Stomach (tissue), 4 donors: ENCODE data around the gene FOXM1.

Experiments used
- CTCF ChIP-seq, 7 experiments: fragments of 450-650 bp in 4 of 7; fragments of 200-600 bp in 3 of 7; sonication (generic) in 3 of 7; IDR thresholded peaks; one replicate each; pipeline ENCODE4 v1.5.1; 2016 to 2019; ENCODE audit warnings: antibody characterized with exemption in 7 of 7, control low read depth in 2 of 7, mild to moderate bottlenecking in 1 of 7
- POLR2A ChIP-seq, 4 donors: fragments of 450-650 bp; IDR thresholded peaks; one replicate each; pipeline ENCODE4 v1.6.1; 2016; ENCODE audit warnings: antibody characterized with exemption in 4 of 4, control low read depth in 2 of 4, mild to moderate bottlenecking in 1 of 4, moderate library complexity in 1 of 4

GRCh38 chr12:2855546-2855945, 21.4 kb downstream of the FOXM1 start:
- TF ChIP-seq POLR2A (IDR thresholded peaks at IDR 0.05) (no peak), CTCF (IDR thresholded peaks at IDR 0.05) (no peak)
